K562 (cell line): Measurements from ENCODE around the gene TIGD7. TPM values are rescaled to one million over a fixed set of nuclear protein-coding genes. Genes with fewer than 3 reads are reported as not detected.
A peak's percentile ranks its signal among the peaks of the same experiment; 100 is the strongest.

ENCODE experiments used
- ATAC-seq: fragments of 200-7000 bp; cut with Tn5 transposase; 3 replicates; pipeline ENCODE4 v1.9.1; 2020; ENCODE audit warnings: moderate library complexity
- BruUV-seq: library from RNA; stranded (reverse); fragments of 400-500 nt; replicated peaks from 2 replicates; lab custom pipeline; 2021; lab: Mats Ljungman, UMichigan
- CTCF ChIA-PET: fragments of 300-600 bp; formaldehyde crosslinking; extraction: SDS; loops from one replicate; lab custom pipeline; 2021; ENCODE audit warnings: low intra/inter-chr PET ratio; lab: Yijun Ruan, JAX
- POLR2A ChIA-PET: fragments of 300-600, 350-650 bp; sonication (Branson Sonifier 250); formaldehyde crosslinking; extraction: SDS; loops from one replicate; lab custom pipeline; 2021; ENCODE audit warnings: antibody characterized with exemption, inconsistent platforms; lab: Yijun Ruan, JAX
- DNase-seq, 4 experiments: peaks; one replicate each; pipeline versions ENCODE4 v3.0.0 to v3.0.0-alpha.2; 2011 to 2018; ENCODE audit warnings: low spot score in 3 of 4, mixed read lengths in 3 of 4; ENCODE audit errors: extremely low read depth in 1 of 4
- FAIRE-seq: peaks from 2 replicates; lab custom pipeline; 2011; peaks lifted over from hg19 to GRCh38; lab: Jason Lieb, UNC
- H2AFZ ChIP-seq: 2 replicates; pipeline ENCODE4 v1.6.0; 2011; ENCODE audit warnings: low read depth, low read length, control low read depth, inconsistent platforms
- H3K27ac ChIP-seq: fragments of 200-600 bp; 3 replicates; pipeline ENCODE4 v1.8.0; 2011; ENCODE audit warnings: low read depth, mild to moderate bottlenecking, control low read depth, inconsistent platforms, low read length, moderate library complexity, mixed read lengths; ENCODE audit errors: extremely low read depth
- H3K27me3 ChIP-seq, 2 experiments: fragments of 300-600 bp in 1 of 2; 2 replicates in 1 of 2; 3 replicates in 1 of 2; pipeline versions ENCODE4 v1.6.0 to v1.8.0; 2011; ENCODE audit warnings: inconsistent platforms in 2 of 2, low read length in 2 of 2, mild to moderate bottlenecking in 1 of 2, mixed read lengths in 1 of 2, moderate library complexity in 1 of 2; ENCODE audit not compliant: control insufficient read depth in 2 of 2, insufficient read depth in 2 of 2
- H3K36me3 ChIP-seq: fragments of 300-600 bp; 3 replicates; pipeline ENCODE4 v1.8.0; 2011; ENCODE audit warnings: mild to moderate bottlenecking, low read length, inconsistent platforms; ENCODE audit not compliant: control insufficient read depth, insufficient read depth
- H3K4me1 ChIP-seq, 2 experiments: fragments of 200-600 bp in 1 of 2; replicated peaks in 1 of 2; 2 replicates in 1 of 2; 3 replicates in 1 of 2; pipeline versions ENCODE4 v1.5.1 to v1.8.0; 2011; ENCODE audit warnings: inconsistent platforms in 2 of 2, low read length in 2 of 2, mild to moderate bottlenecking in 1 of 2, mixed read lengths in 1 of 2, moderate library complexity in 1 of 2; ENCODE audit not compliant: control insufficient read depth in 2 of 2, insufficient read depth in 2 of 2
- H3K4me2 ChIP-seq: 2 replicates; pipeline ENCODE4 v1.6.1; 2011; ENCODE audit warnings: low read length, control low read depth, inconsistent platforms, mixed read lengths; ENCODE audit not compliant: insufficient read depth
- H3K4me3 ChIP-seq: fragments of 200-600 bp; sonication (generic), shearing (Covaris generic); 2 replicates; pipeline ENCODE4 v1.5.1; 2016; ENCODE audit warnings: control low read depth, inconsistent platforms
- H3K79me2 ChIP-seq: fragments of 200-600 bp; 3 replicates; pipeline ENCODE4 v1.8.0; 2011; ENCODE audit warnings: low read length, inconsistent platforms; ENCODE audit not compliant: control insufficient read depth, insufficient read depth
- H3K9ac ChIP-seq, 2 experiments: 2 replicates each; pipeline versions ENCODE4 v1.6.0 to v1.6.1; 2011; ENCODE audit warnings: low read depth in 2 of 2, low read length in 2 of 2, control low read depth in 1 of 2, inconsistent platforms in 1 of 2, mild to moderate bottlenecking in 1 of 2, mixed read lengths in 1 of 2; ENCODE audit not compliant: insufficient read depth in 1 of 2
- H3K9me1 ChIP-seq: one replicate; pipeline ENCODE4 v1.6.0; 2011; ENCODE audit warnings: inconsistent platforms, mild to moderate bottlenecking, low read length, moderate library complexity; ENCODE audit not compliant: control insufficient read depth, insufficient read depth
- H3K9me3 ChIP-seq: replicated peaks from 2 replicates; pipeline ENCODE4 v1.5.1; 2011; ENCODE audit warnings: low read depth, low read length, inconsistent platforms; ENCODE audit not compliant: control insufficient read depth, insufficient read depth
- H4K20me1 ChIP-seq: replicated peaks from 2 replicates; pipeline ENCODE4 v1.6.1; 2011; ENCODE audit warnings: low read length, inconsistent platforms, mixed read lengths; ENCODE audit not compliant: control insufficient read depth, insufficient read depth
- SOX6 ChIP-seq: fragments of 450-650 bp; IDR thresholded peaks from 2 replicates; pipeline ENCODE4 v1.6.1; 2014; ENCODE audit warnings: mild to moderate bottlenecking
- WGBS: fragments of 100-300 bp; shearing (Covaris generic); methylation state at CpG from one replicate; pipeline ENCODE4 v1.1.6; 2016; ENCODE audit warnings: low coverage, mixed read lengths; ENCODE audit not compliant: insufficient coverage; ENCODE audit errors: missing lambda C conversion rate; 5-methylcytosine and 5-hydroxymethylcytosine counted together
- in situ Hi-C: fragments of 300-500 bp; cut with MboI; formaldehyde crosslinking; loops from 4 replicates; pipeline ENCODE4 v1.15.0; 2018; ENCODE audit warnings: inconsistent platforms, mixed read lengths
- intact Hi-C: fragments of 100-400 bp; cut with micrococcal nuclease; formaldehyde crosslinking; loops from 2 replicates; pipeline ENCODE4 v1.14.2; 2022
- polyA plus RNA-seq, 8 experiments: library from polyadenylated mRNA; depleted of rRNA in 4 of 8; stranded (reverse) in 5 of 8; unstranded in 3 of 8; fragments of >200 nt; fragmentation: Nextera tagmentation in 2 of 8; fragmentation: Illumina TruSeq in 1 of 8; extraction: Ambion mirVana in 2 of 8; extraction: Trizol in 1 of 8; gene quantifications; 2 replicates each; pipeline versions ENCODE4 v1.2.1 to v1.2.3, GENCODE V29; 2011 to 2014; ENCODE audit warnings: inconsistent platforms in 1 of 8, missing spikeins in 1 of 8
- total RNA-seq, 7 experiments: library from RNA; depleted of rRNA in 6 of 7; stranded (reverse); fragments of >200 nt in 6 of 7; fragmentation: Illumina TruSeq in 2 of 7; extraction: Trizol in 2 of 7; gene quantifications; 2 replicates each; pipeline versions ENCODE4 v1.2.1 to v1.2.3, GENCODE V29; 2011 to 2021; ENCODE audit warnings: low replicate concordance in 1 of 7
- TF ChIP-seq, protein P1 (sequence below), 2 experiments: fragments of 450-650 bp; formaldehyde crosslinking in 1 of 2; IDR thresholded peaks; 2 replicates each; pipeline versions ENCODE4 v1.4.0 to v1.6.1; 2014 to 2020; ENCODE audit warnings: mild to moderate bottlenecking in 2 of 2, borderline replicate concordance in 1 of 2, low read depth in 1 of 2
- TF ChIP-seq, protein P2 (sequence below): fragments of 450-650 bp; IDR thresholded peaks from 2 replicates; pipeline ENCODE4 v1.6.1; 2018; ENCODE audit not compliant: partially characterized antibody

TIGD7 gene
- total and polyA plus RNA-seq, 9 of the 15 experiments (the other 6 are each of a cell fraction or from before 2014, with no cell fraction given) = 0.84 to 10.7 (median 6.7) TPM

GRCh38 chr16:3252967-3253366 lies 52.3 kb downstream of the TIGD7 start:
- WGBS = 2% methylated on average over 3 of the region's 4 CpGs
- CTCF ChIA-PET = no interaction called here
- TF ChIP-seq SOX6 = no peak
- TF ChIP-seq, protein P1, sequence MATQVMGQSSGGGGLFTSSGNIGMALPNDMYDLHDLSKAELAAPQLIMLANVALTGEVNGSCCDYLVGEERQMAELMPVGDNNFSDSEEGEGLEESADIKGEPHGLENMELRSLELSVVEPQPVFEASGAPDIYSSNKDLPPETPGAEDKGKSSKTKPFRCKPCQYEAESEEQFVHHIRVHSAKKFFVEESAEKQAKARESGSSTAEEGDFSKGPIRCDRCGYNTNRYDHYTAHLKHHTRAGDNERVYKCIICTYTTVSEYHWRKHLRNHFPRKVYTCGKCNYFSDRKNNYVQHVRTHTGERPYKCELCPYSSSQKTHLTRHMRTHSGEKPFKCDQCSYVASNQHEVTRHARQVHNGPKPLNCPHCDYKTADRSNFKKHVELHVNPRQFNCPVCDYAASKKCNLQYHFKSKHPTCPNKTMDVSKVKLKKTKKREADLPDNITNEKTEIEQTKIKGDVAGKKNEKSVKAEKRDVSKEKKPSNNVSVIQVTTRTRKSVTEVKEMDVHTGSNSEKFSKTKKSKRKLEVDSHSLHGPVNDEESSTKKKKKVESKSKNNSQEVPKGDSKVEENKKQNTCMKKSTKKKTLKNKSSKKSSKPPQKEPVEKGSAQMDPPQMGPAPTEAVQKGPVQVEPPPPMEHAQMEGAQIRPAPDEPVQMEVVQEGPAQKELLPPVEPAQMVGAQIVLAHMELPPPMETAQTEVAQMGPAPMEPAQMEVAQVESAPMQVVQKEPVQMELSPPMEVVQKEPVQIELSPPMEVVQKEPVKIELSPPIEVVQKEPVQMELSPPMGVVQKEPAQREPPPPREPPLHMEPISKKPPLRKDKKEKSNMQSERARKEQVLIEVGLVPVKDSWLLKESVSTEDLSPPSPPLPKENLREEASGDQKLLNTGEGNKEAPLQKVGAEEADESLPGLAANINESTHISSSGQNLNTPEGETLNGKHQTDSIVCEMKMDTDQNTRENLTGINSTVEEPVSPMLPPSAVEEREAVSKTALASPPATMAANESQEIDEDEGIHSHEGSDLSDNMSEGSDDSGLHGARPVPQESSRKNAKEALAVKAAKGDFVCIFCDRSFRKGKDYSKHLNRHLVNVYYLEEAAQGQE (IDR thresholded peaks at IDR 0.05; ENCODE audit: borderline replicate concordance) = peak; percentile 51
- TF ChIP-seq, protein P1 (CRISPR knock-in tag; IDR thresholded peaks at IDR 0.05; ENCODE audit: low read depth) = no peak
- TF ChIP-seq, protein P2, sequence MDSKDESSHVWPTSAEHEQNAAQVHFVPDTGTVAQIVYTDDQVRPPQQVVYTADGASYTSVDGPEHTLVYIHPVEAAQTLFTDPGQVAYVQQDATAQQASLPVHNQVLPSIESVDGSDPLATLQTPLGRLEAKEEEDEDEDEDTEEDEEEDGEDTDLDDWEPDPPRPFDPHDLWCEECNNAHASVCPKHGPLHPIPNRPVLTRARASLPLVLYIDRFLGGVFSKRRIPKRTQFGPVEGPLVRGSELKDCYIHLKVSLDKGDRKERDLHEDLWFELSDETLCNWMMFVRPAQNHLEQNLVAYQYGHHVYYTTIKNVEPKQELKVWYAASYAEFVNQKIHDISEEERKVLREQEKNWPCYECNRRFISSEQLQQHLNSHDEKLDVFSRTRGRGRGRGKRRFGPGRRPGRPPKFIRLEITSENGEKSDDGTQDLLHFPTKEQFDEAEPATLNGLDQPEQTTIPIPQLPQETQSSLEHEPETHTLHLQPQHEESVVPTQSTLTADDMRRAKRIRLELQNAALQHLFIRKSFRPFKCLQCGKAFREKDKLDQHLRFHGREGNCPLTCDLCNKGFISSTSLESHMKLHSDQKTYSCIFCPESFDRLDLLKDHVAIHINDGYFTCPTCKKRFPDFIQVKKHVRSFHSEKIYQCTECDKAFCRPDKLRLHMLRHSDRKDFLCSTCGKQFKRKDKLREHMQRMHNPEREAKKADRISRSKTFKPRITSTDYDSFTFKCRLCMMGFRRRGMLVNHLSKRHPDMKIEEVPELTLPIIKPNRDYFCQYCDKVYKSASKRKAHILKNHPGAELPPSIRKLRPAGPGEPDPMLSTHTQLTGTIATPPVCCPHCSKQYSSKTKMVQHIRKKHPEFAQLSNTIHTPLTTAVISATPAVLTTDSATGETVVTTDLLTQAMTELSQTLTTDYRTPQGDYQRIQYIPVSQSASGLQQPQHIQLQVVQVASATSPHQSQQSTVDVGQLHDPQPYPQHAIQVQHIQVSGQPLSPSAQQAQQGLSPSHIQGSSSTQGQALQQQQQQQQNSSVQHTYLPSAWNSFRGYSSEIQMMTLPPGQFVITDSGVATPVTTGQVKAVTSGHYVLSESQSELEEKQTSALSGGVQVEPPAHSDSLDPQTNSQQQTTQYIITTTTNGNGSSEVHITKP = peak; percentile 23

More at GRCh38 chr16:3252967-3253366, 52.3 kb downstream of the TIGD7 start:
- no peaks in the 10 kb centered on the region for H3K9me1 ChIP-seq
- FAIRE-seq (no peak), DNase-seq (no peak), ATAC-seq (no peak)
- no peaks in the 10 kb centered on the region for H3K79me2 ChIP-seq
- H3K27ac ChIP-seq = no peak overlapping the region
- H3K4me3 ChIP-seq = no peak overlapping the region
- intact Hi-C loops (no loop called here), in situ Hi-C loops (no loop called here)
- H3K4me1 ChIP-seq = peaks cover 0 to 13% of the 10 kb centered on the region in 2 experiments; a peak in 1 of 5 replicates
- no TSS peak for BruUV-seq
- no peaks in the 10 kb centered on the region for H3K9me3 ChIP-seq
- no peak overlapping the region for H3K4me2 ChIP-seq
- no peaks in the 10 kb centered on the region for H3K36me3 ChIP-seq
- no peak overlapping the region for H3K9ac ChIP-seq
- no peaks in the 10 kb centered on the region for H4K20me1 ChIP-seq
- H3K27me3 ChIP-seq = peaks cover 26 to 66% of the 10 kb centered on the region in 2 experiments
- POLR2A ChIA-PET = interaction anchor here (2.1 kb wide), 1 partner anchor 11 kb away, joined by 12 read pairs; no protein-coding TSS in a partner anchor
- no peak overlapping the region for H2AFZ ChIP-seq
